NCI-H1105 (cell line): ENCODE results near the gene FAM200C.
"Not testable (repeated sequence)": the region's sequence is repeated elsewhere in the genome, so short reads cannot be mapped to it uniquely, and the experiment has no call there.

Experiments
- DNase-seq: peaks from one replicate; lab custom pipeline; 2025; lab: John Stamatoyannopoulos, UW

FAM200C gene

DNA sequence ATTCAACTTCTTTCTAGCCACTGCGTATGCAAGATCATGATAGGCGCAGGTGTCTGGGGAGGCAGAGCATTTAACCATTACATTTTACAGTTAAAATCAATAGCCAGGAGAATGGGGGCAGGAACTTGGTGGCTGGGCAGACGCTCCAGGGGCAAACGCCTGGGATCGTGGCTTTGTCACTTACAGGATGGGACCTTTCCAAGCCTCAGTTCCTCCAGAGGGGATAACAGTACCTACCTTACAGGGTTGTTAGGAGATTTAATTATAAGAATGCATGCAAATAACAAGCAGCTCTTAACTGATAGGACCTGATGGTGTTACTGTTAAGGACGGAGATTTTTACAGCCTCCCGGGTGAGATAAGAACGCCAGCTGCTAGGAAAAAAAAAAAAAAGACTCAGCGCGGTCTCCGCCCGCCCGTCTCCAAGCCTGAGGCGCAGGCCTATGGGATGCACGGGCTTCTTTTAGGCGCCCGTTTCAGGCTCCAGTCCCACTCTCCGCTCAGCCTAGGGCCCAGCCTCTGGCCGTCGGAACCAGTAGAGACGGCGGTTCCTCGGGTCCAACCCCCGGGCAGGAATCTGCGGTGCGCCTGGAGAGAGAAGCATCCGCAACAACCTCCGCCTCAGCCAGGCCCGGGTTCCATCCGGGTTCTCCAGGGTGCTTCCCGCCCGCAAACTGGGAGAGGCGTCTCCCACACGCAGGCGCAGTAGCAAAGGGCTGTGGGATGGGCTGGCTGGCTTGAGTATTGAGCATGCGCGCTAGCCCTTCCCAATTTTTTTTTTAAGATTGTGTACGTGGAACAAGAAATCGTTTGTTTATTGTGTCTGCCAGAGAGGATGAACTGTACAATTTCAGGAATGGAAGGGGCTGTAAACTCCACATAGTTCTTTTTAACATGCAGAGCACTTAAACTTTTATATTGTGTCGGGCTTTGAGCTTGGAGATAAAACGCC, at the start of gene FAM200C:
FAM200C (minus strand) TSS at position 653 of the 952 bp plus-strand sequence. CDS start 4,564 bp downstream, outside the sequence.
- peak; percentile 78 for DNase-seq

- DNase-seq, result no peak
Observed at GRCh38 chr5:160449458-160449857, 49.6 kb upstream of the FAM200C start.

GRCh38 chr5:160448886-160449285, 49.0 kb upstream of the FAM200C start:
- DNase-seq, result no peak

DNA sequence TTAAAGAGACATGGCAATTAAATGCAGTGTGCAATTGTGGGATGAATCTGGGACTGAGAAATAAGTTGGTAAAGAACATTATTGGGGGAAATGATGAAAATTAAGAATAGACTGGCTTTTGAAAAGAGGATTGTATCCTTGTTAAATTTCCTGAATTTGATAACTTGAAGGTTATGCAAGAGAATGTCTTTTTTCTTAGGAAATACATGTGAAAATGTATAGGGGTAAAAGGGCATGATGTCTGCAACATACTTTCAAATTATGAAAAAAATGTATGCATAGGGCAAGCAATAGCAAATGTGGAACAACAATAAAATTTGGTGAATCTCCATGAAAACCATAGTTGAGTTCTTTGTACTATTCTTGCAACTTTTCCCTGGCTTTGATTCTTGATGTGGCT, 45.9 kb upstream of the FAM200C start:
- no peak for DNase-seq

- no peak for DNase-seq
Observed at GRCh38 chr5:160445132-160445531, 45.3 kb upstream of the FAM200C start.

DNA sequence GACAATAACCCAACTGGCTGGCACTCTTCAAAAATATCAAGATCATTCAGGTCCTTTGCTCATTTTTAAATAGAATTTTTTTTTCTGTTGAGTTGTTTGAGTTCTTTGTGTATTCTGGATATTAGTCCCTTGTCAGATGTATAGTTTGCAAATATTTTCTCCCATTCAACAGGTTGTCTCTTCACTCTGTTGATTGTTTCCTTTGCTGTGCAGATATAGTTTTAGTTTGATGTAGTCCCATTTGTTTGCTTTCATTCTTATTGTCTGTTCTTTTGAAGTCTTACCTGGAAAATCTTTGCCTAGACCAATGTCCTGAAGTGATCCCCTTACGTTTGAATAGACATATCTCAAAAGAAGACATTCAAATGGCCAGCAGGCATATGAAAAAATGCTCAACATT, 44.6 kb upstream of the FAM200C start:
- no peak for DNase-seq

DNA sequence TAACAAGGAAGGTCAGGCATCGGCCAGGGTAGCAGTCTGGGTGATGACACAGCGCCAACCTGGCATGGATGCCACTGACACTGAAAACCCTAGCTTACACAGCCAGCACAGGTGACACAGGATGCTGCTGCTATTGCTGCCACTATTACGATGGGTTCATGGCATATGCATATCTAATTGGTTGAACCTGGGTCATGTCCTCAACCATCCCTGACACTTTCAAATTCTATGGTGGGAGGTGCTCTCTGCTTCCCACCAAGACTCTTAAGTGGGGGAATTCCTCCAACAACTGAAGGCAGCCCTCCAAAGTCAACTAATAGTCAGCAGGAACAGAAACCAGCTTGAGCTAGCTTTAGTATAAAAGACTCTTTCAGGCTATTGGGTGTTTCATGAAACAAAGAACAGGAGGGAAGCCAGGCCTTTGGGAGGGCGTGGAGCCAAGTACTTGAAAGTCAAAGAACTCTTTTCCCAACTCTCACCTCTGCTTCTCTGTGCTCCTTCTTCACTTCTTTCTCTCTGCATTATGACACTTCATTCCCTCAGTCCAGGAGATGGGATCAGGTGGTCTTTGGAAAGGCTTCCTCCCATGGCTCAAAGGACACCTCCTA, 43.1 kb upstream of the FAM200C start:
- DNase-seq, result no peak

GRCh38 chr5:160441311-160441781, 41.5 kb upstream of the FAM200C start:
- DNase-seq, result no peak

DNA sequence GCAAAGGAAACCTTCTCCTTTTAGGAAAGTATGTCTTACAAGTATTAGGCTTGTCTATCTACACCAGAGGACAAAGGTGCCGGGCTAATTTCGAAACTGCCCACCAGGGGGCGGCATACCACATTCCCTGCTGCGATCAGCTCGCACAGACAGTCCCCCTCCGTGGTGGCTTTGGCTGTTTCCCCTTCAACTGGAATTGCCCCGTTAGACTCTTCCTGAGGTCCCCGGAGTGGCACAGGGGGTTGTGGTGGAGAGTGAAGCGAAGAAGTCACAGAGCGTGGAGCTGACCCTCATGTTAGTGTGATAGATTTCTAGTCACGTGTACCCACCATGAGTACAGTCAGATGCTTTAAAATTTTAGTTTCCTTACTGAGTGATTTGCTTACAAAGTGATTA, 39.3 kb upstream of the FAM200C start:
- DNase-seq, result peak; percentile 44

- DNase-seq, result peak; percentile 33
Observed at GRCh38 chr5:160438316-160439204, 38.7 kb upstream of the FAM200C start.

DNA sequence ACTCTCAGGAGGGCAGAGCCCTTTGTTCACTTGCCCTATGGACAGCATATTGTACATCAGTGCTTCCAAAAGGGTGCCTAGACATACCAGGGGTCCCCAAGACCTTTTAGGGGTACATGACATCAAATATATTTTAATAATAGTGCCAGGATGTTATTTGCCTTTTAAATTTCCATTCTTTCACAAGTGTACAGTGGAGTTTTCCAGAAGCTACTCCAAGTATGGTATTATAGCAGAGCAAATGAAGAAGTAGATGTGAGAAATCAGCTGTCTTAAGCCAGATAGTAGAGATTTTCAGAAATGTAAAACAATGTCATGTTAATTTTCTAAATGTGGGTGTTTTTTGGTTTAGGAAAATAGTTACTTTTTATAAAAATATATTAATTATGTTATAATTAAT, 37.4 kb upstream of the FAM200C start:
- DNase-seq, result no peak

DNA sequence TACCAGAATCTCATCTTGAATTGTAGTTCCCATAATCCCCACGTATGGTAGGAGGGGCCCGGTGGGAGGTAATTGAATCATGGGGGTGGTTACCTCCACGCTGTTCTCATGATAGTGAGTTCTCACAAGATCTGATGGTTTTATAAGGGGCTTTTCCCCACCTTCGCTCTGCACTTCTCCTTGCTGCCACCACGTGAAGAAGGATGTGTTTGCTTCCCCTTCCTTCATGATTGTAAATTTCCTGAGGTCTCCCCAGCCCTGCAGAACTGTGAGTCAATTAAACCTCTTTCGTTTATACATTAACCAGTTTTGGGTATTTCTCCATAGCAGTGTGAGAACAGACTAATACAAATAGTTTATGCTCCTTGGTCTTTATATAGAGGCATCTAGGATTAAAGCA, 36.8 kb upstream of the FAM200C start:
- DNase-seq, result not testable (repeated sequence)

DNA sequence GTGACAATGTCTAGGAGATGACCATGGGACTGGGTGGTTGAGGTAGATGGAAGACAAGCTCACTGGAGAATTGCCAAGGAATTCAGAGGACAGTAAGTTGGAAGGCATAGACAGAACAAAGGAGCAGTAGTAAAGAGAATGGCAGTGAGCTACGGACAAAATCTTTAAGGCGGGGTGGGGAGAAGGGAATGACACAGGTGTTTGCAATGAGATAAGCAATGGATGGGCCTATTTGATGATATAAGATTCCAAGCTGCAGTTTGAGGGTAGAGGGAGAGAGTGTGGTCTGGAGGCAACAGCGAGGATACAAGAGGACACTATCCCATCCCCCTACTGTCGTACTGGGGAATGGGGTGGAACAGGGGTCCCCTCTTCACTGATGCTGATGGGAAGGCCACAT, 36.2 kb upstream of the FAM200C start:
- no peak for DNase-seq

GRCh38 chr5:160435532-160435931, 35.7 kb upstream of the FAM200C start:
- no peak for DNase-seq

DNA sequence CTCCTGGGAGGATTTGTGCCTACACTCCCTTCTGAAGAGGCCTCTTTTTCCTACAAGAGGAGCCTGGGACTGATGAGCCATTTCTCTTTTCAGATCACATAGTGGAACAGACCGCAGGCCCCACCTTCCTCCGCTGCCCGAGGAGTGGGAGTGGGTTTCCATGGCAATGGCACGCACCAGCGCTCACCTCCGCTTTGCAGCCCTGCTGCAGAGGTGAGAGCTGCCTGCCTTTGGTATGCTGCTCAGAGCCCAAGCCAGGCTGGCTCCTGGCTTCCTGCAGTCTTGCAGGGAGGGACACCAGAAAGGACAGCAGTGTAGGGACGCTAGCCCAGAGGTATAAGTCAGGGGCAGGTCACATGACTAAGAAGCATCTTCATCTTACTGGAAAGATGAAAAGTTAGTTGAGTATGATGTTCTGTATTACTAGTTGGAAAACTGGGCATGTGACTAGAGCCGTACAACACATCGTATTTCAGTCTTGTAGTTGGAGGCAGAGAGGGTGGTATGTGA, 34.2 kb upstream of the FAM200C start:
- DNase-seq, result peak; percentile 61

DNA sequence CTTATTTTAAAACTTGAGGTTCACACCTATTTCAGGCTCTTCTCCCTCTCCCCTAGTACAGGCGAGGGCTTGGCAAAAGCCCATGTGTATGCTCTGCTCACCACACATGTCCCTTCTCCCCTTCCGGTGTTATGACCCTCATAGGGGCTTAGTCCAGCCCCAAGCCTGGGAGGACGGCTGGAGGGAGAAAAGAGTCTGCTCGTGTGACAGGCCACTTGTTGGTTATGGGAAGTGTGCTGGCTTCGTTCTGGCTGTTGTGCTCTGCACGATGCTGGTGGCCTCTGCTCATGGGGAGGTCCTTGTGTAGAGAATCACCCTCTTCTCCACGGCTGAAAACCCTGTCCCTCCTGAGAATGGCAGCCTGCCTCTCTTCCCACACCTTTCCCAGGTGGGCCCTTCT, 32.9 kb upstream of the FAM200C start:
- DNase-seq, result no peak

- DNase-seq, result no peak
Observed at GRCh38 chr5:160432196-160432595, 32.3 kb upstream of the FAM200C start.

DNA sequence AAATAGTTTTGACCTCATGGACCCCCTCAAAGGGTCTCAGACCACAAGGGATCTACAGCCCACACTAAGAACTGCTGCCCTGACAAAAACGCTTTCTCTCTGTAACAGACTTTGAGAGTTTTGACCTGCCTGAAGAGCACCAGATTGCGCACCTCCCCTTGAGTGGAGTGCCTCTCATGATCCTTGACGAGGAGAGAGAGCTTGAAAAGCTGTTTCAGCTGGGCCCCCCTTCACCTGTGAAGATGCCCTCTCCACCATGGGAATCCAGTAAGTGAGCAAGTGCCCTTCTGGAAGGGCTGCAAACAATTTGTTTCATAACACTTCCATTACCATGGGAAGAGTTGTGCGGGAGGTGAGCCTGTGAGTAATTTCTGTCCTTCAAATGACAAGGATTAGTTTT, 27.8 kb upstream of the FAM200C start:
- DNase-seq, result no peak

GRCh38 chr5:160423099-160423498, 23.2 kb upstream of the FAM200C start:
- DNase-seq, result peak; percentile 23

- DNase-seq, result peak; percentile 86
Observed at GRCh38 chr5:160421625-160422258, 21.9 kb upstream of the FAM200C start, which contains the start of gene PTTG1. TSS of gene PTTG1 (plus strand) at chr5:160421855. CDS start at chr5:160422313, 458 bp downstream.

GRCh38 chr5:160420331-160420610, 20.4 kb upstream of the FAM200C start:
- no peak for DNase-seq
